B cell (primary cell): ENCODE results near the gene FKRP. TPM values are rescaled to one million over a fixed set of nuclear protein-coding genes. Genes with fewer than 3 reads are reported as not detected.

Experiments used
- ATAC-seq: fragments of 200-7000 bp; cut with Tn5 transposase; one replicate; pipeline ENCODE4 v1.10.0; 2021; ENCODE audit warnings: low read depth, mild to moderate bottlenecking, moderate number of reproducible peaks, moderate library complexity
- CTCF ChIA-PET: fragments of 350-600 bp; sonication (Branson Sonifier 250); formaldehyde crosslinking; loops from one replicate; lab custom pipeline; 2021; ENCODE audit warnings: antibody characterized with exemption, inconsistent platforms; lab: Charles Lee
- POLR2A ChIA-PET: fragments of 350-600 bp; sonication (Branson Sonifier 250); formaldehyde crosslinking; loops from one replicate; lab custom pipeline; 2021; ENCODE audit warnings: antibody characterized with exemption; lab: Charles Lee
- DNase-seq: peaks from one replicate; pipeline ENCODE4 v3.0.0; 2013
- H2AFZ ChIP-seq: 2 replicates; pipeline ENCODE4 v1.6.1; 2012; ENCODE audit warnings: mild to moderate bottlenecking, low read depth, low read length; ENCODE audit not compliant: insufficient read depth, poor library complexity, severe bottlenecking
- H3K27ac ChIP-seq, 2 donors: 1 replicate in 1 of 2; 2 replicates in 1 of 2; pipeline ENCODE4 v1.5.1; 2012 to 2013; ENCODE audit warnings: low read length in 2 of 2, mild to moderate bottlenecking in 2 of 2, moderate library complexity in 1 of 2
- H3K27me3 ChIP-seq, 4 experiments: fragments of 200-600 bp in 1 of 4; sonication (generic) in 1 of 4; replicated peaks in 1 of 4; 1 replicate in 2 of 4; 2 replicates in 2 of 4; pipeline versions ENCODE4 v1.6.1 to v1.7.0; 2013 to 2016; ENCODE audit warnings: low read length in 3 of 4, mild to moderate bottlenecking in 2 of 4, mixed read lengths in 1 of 4, moderate library complexity in 1 of 4; ENCODE audit not compliant: insufficient read depth in 4 of 4, control insufficient read depth in 3 of 4; ENCODE audit errors: control extremely low read depth in 1 of 4
- H3K36me3 ChIP-seq, 2 experiments: replicated peaks in 1 of 2; 1 replicate in 1 of 2; 2 replicates in 1 of 2; pipeline versions ENCODE4 v1.6.1 to v1.7.1; 2013; ENCODE audit warnings: low read length in 1 of 2; ENCODE audit not compliant: insufficient read depth in 2 of 2, control insufficient read depth in 1 of 2; ENCODE audit errors: control extremely low read depth in 1 of 2, extremely low read depth in 1 of 2
- H3K4me1 ChIP-seq, 2 donors: fragments of 200-600 bp in 1 of 2; sonication (generic) in 1 of 2; 1 replicate in 1 of 2; 2 replicates in 1 of 2; pipeline versions ENCODE4 v1.5.1 to v1.6.1; 2013 to 2017; ENCODE audit warnings: low read length in 2 of 2; ENCODE audit not compliant: control insufficient read depth in 2 of 2, insufficient read depth in 2 of 2
- H3K4me2 ChIP-seq: replicated peaks from 2 replicates; pipeline ENCODE3; 2012; ENCODE audit warnings: mild to moderate bottlenecking, low read depth, low read length; ENCODE audit not compliant: poor library complexity, severe bottlenecking
- H3K4me3 ChIP-seq, 5 experiments: fragments of 200-600 bp in 1 of 5; sonication (generic) in 1 of 5; 1 replicate in 3 of 5; 2 replicates in 2 of 5; pipeline versions ENCODE4 v1.5.1 to v1.7.0; 2011 to 2016; ENCODE audit warnings: low read length in 4 of 5, mild to moderate bottlenecking in 4 of 5, low read depth in 2 of 5, control low read depth in 1 of 5, moderate library complexity in 1 of 5; ENCODE audit not compliant: insufficient read depth in 1 of 5; ENCODE audit errors: control extremely low read depth in 1 of 5, extremely low read depth in 1 of 5
- H3K79me2 ChIP-seq: fragments of 200-600 bp; sonication (generic); one replicate; pipeline ENCODE4 v1.6.0; 2016; ENCODE audit warnings: low read length; ENCODE audit not compliant: control insufficient read depth, insufficient read depth
- H3K9ac ChIP-seq: fragments of 200-600 bp; sonication (generic); 2 replicates; pipeline ENCODE4 v1.6.1; 2017; ENCODE audit warnings: mild to moderate bottlenecking, low read length, moderate library complexity
- H3K9me3 ChIP-seq, 3 donors: one replicate each; pipeline versions ENCODE4 v1.6.1 to v1.7.1; 2013; ENCODE audit warnings: low read length in 2 of 3; ENCODE audit not compliant: control insufficient read depth in 2 of 3, insufficient read depth in 1 of 3; ENCODE audit errors: control extremely low read depth in 1 of 3
- H4K20me1 ChIP-seq: 2 replicates; pipeline ENCODE4 v1.6.0; 2012; ENCODE audit warnings: mild to moderate bottlenecking, low read length; ENCODE audit not compliant: insufficient read depth, control insufficient read depth, poor library complexity, severe bottlenecking
- H3K27ac Mint-ChIP-seq: one replicate; pipeline ENCODE4 v1.8.0; 2021; ENCODE audit warnings: mixed read lengths
- H3K27me3 Mint-ChIP-seq: one replicate; pipeline ENCODE4 v1.8.0; 2021; ENCODE audit warnings: mixed read lengths
- H3K4me1 Mint-ChIP-seq: one replicate; pipeline ENCODE4 v1.8.0; 2021; ENCODE audit warnings: mixed read lengths
- H3K4me3 Mint-ChIP-seq: one replicate; pipeline ENCODE4 v1.8.0; 2021; ENCODE audit warnings: mixed read lengths
- H3K9me3 Mint-ChIP-seq: one replicate; pipeline ENCODE4 v1.8.0; 2022; ENCODE audit warnings: mixed read lengths; ENCODE audit not compliant: insufficient read depth
- EZH2 ChIP-seq: IDR thresholded peaks from 2 replicates; pipeline ENCODE4 v1.6.1; 2012; ENCODE audit warnings: borderline replicate concordance, low read depth, mild to moderate bottlenecking, moderate library complexity, low read length; ENCODE audit not compliant: insufficient read depth, poor library complexity, severe bottlenecking
- WGBS: methylation state at CpG from one replicate; pipeline ENCODE4 v1.1.5; 2013; ENCODE audit warnings: missing lambda C conversion rate; ENCODE audit not compliant: insufficient coverage; 5-methylcytosine and 5-hydroxymethylcytosine counted together
- intact Hi-C: fragments of 100-400 bp; cut with micrococcal nuclease; formaldehyde crosslinking; loops from one replicate; pipeline ENCODE4 v1.10.0; 2022
- polyA plus RNA-seq: library from polyadenylated mRNA; depleted of rRNA; stranded (reverse); fragments of >200 nt; gene quantifications from 2 replicates; pipeline ENCODE4 v1.2.3, GENCODE V29; 2012
- total RNA-seq, 2 donors: library from RNA; stranded (reverse); fragments of 120-200 nt in 1 of 2; gene quantifications; 1 replicate in 1 of 2; 2 replicates in 1 of 2; pipeline versions ENCODE4 v1.2.3 to v1.2.4, GENCODE V29; 2013 to 2022
- TF ChIP-seq, protein P1 (sequence below): fragments of 200-600 bp; IDR thresholded peaks from one replicate; pipeline ENCODE4 v1.8.0; 2022; ENCODE audit warnings: antibody characterized with exemption, mild to moderate bottlenecking

FKRP gene
- total and polyA plus RNA-seq, 2 donors (not counting 1 experiment from before 2014, with no cell fraction given), result 30.2 to 38.8 TPM

DNA sequence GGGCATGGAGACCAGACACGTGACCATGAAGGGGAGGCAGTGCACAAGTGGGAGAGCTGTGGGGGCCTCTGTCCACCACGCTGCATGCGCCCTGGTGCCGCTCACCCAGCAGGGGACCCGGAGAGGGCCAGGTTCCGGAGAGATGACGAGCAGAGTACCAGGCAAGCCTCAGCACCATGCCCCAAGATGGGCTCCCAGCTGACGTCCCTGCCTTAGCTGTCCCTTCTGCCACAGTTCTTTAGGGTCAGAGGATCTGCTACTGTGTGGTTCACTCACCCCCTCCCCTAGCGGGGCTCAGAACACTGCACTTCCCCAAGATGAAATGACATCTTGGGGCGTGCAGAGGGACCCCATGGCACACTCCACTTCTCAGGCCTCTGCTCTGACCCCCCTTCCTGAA lies 19.3 kb upstream of the FKRP start:
- Histone ChIP-seq H3K4me1 (peaks cover 31 to 33% of the 10 kb centered on the region in 2 donors), H3K79me2 (peaks cover 71% of the 10 kb centered on the region), H3K9me3 (no peaks in the 10 kb centered on the region), H3K27ac (no peak overlapping the region), H3K9ac (no peak overlapping the region), H2AFZ (no peak overlapping the region), H3K4me2 (no peak overlapping the region), H4K20me1 (peaks cover 49% of the 10 kb centered on the region), H3K27me3 (no peaks in the 10 kb centered on the region), H3K4me3 (no peak overlapping the region), H3K36me3 (peaks cover 0 to 91% of the 10 kb centered on the region in 2 experiments)
- Mint-ChIP-seq H3K9me3 (no peaks in the 10 kb centered on the region), H3K27ac (no peak overlapping the region), H3K27me3 (no peaks in the 10 kb centered on the region), H3K4me3 (no peak overlapping the region), H3K4me1 (peaks cover 43% of the 10 kb centered on the region)
- DNase-seq (no peak), ATAC-seq (no peak)
- 93% methylated on average over 10 of the region's 10 CpGs for WGBS
- ChIA-PET POLR2A (interaction anchor here (0.7 kb wide), 2 partner anchors 16 to 106 kb away, joined by 4 to 7 read pairs; no protein-coding TSS in a partner anchor), CTCF (interaction anchor here (0.8 to 14.9 kb wide), 6 partner anchors 12 to 64 kb away, joined by 3 to 353 read pairs (median 3); partner anchors contain the start of gene PRKD2)
- TF ChIP-seq, protein P1, sequence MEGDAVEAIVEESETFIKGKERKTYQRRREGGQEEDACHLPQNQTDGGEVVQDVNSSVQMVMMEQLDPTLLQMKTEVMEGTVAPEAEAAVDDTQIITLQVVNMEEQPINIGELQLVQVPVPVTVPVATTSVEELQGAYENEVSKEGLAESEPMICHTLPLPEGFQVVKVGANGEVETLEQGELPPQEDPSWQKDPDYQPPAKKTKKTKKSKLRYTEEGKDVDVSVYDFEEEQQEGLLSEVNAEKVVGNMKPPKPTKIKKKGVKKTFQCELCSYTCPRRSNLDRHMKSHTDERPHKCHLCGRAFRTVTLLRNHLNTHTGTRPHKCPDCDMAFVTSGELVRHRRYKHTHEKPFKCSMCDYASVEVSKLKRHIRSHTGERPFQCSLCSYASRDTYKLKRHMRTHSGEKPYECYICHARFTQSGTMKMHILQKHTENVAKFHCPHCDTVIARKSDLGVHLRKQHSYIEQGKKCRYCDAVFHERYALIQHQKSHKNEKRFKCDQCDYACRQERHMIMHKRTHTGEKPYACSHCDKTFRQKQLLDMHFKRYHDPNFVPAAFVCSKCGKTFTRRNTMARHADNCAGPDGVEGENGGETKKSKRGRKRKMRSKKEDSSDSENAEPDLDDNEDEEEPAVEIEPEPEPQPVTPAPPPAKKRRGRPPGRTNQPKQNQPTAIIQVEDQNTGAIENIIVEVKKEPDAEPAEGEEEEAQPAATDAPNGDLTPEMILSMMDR, result no peak
- no peak for TF ChIP-seq EZH2
- intact Hi-C loops, result loop anchor here (5.0 kb wide), 1 partner anchor 34 kb away; no protein-coding TSS in a partner anchor

DNA sequence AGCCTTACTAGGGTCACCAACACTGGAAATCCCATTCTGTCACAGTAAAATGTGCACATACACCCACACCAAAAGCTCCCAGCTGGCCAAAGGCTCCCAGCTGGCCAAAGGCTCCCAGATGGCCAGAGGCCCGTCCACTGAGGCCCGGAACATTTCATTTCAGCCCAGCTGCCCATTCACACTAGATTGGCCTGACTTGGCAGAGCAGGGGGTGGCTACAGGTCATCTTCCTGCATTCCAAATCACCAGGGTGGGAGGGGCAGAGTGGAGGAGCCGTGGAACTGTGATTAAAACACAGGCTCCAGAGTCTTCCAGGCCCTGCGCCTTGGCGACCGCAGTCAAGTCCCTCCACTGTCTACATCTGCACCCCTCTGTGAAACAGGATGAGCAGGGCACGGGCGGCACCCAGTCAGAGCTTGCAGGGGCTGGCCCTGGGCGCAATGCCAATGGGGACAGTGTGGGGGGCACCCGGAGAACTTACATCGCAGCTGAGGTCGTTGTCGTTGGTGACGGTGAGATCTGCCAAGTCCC lies 18.8 kb upstream of the FKRP start:
- Mint-ChIP-seq H3K4me1 (peaks cover 43% of the 10 kb centered on the region), H3K27ac (no peak overlapping the region), H3K4me3 (no peak overlapping the region), H3K9me3 (no peaks in the 10 kb centered on the region), H3K27me3 (no peaks in the 10 kb centered on the region)
- ATAC-seq (no peak), DNase-seq (no peak)
- no peak for TF ChIP-seq EZH2
- TF ChIP-seq, protein P1, result no peak
- peaks cover 0 to 91% of the 10 kb centered on the region in 2 experiments for H3K36me3 ChIP-seq
- peaks cover 49% of the 10 kb centered on the region for H4K20me1 ChIP-seq
- H3K9me3 ChIP-seq, result no peaks in the 10 kb centered on the region
- H3K4me3 ChIP-seq, result no peak overlapping the region
- H3K27ac ChIP-seq, result no peak overlapping the region
- POLR2A ChIA-PET, result interaction anchor here (0.7 to 2.1 kb wide), 3 partner anchors 15 to 106 kb away, joined by 4 to 7 read pairs (median 5); no protein-coding TSS in a partner anchor
- no peaks in the 10 kb centered on the region for H3K27me3 ChIP-seq
- peaks cover 26 to 29% of the 10 kb centered on the region in 2 donors for H3K4me1 ChIP-seq
- intact Hi-C loops, result loop anchor here (5.0 kb wide), 1 partner anchor 35 kb away; no protein-coding TSS in a partner anchor
- CTCF ChIA-PET, result interaction anchor here (0.8 to 14.9 kb wide), 9 partner anchors 8 to 198 kb away, joined by 3 to 353 read pairs (median 10); partner anchors contain the start of gene PRKD2
- no peak overlapping the region for H3K9ac ChIP-seq
- no peak overlapping the region for H2AFZ ChIP-seq
- 97% methylated on average over 14 of the region's 14 CpGs for whole genome bisulfite sequencing
- H3K79me2 ChIP-seq, result peaks cover 67% of the 10 kb centered on the region
- H3K4me2 ChIP-seq, result no peak overlapping the region
